Stimulated activated CD8-positive, alpha-beta memory T cell treated with anti-CD3 and anti-CD28 coated beads, Interleukin-7, amount 100 ng/mL, for 48 hours (primary cell): ENCODE data around the gene ULK1.
A peak's percentile ranks its signal among the peaks of the same experiment; 100 is the strongest.
"Not testable (repeated sequence)": the region's sequence is repeated elsewhere in the genome, so short reads cannot be mapped to it uniquely, and the experiment has no call there.

Experiments
- DNase-seq, 2 donors: peaks; one replicate each; pipeline ENCODE4 v3.0.0-alpha.2; 2020; ENCODE audit warnings: low read depth in 1 of 2; ENCODE audit errors: extremely low read depth in 1 of 2

Gene ULK1

DNA sequence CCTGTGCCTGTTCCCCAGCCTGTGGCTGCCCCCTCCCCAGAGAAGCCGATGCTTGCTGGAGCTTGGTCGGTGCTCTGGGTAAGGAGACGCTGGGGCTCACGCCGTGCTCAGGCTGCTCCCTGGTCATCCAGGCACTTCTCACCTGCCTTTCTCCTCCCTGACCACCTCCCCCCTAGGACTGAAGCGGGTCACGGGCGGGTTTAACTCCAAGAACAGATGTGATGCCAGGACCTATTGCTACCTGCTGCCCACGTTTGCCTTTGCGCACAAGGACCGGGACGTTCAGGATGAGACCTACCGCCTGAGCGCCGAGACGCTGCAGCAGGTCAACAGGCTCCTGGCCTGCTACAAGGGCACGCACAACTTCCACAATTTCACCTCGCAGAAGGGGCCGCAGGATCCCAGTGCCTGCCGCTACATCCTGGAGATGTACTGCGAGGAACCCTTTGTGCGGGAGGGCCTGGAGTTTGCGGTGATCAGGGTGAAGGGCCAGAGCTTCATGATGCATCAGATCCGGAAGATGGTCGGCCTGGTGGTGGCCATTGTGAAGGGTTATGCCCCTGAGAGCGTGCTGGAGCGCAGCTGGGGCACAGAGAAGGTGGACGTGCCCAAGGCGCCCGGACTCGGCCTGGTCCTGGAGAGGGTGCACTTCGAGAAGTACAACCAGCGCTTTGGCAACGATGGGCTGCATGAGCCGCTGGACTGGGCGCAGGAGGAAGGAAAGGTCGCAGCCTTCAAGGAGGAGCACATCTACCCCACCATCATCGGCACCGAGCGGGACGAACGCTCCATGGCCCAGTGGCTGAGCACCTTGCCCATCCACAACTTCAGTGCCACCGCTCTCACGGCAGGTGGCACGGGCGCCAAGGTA, 46.9 kb downstream of the ULK1 start:
- DNase-seq: no peak

DNA sequence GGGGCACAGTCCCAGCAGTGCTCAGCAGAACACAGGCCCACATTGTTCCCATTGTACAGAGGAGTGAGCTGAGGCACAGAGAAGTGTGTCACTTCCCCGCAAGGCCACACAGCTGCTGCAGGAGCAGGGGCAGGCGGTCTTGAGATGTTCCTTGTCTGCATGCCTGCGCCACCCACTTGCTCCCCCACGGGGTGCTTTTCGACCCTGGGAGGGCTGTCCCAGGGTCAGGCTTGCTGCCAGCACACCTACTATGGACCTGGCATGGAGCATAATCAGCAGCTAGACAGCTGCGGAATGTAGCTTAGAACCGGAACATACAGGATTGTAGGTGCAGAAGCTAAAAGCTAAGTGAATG, 47.5 kb downstream of the ULK1 start:
- no peak for DNase-seq

DNA sequence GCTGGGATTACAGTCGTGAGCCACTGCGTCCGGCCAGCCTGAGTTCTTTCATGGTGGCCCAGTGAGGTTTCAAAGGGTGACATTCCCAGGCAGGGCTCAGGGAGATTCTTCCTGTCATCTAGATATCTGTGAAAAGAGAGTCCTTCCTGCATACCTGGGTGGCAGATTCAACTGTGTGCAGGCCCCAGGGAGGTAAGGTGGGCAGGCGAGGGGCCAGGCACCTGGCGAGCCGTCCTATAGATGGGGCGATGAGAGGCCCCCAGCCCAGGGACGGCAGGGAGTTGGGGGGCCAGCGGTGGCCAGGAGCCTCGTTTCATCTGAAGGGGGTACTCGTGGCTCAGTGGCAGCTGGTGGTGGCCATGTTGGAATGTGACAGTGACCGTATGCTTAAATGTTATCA, 48.2 kb downstream of the ULK1 start:
- DNase-seq: no peak

DNA sequence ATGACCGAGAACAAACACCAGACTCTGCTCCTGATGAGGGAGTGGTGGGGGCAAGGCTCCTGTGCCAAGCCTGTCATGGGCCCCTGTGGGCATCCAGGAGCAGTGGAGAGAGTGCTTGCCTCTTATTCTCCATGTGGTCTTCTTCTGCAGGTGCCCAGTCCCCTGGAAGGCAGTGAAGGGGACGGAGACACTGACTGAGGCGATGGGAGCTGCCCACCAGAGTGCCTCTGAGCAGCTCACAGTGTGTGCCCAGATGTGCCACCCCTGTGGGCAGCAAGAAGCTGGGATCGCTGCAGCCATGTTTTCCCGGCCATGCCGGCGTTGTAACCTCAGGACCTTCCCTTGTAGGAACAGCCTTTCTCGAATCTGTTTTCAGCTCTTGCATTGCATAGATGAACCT, 49.0 kb downstream of the ULK1 start:
- no peak for DNase-seq

DNA sequence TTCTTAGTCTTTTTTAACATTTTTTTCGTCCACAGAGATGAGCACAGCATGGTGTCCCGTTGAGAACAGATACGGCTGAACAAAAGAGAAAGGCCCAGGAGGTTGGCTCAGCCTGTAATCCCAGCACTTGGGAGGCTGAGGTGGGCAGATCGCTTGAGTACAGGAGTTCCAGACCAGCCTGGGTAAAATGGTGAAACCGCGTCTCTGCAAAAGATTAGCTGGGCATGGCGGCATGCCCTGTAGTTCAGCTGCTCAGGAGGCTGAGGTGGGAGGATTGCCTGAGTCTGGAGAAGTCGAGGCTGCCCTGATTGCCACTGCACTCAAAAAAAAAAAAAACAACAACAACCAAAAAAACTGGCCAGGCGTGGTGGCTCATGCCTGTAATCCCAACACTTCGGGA, 49.5 kb downstream of the ULK1 start:
- DNase-seq: no peak

DNA sequence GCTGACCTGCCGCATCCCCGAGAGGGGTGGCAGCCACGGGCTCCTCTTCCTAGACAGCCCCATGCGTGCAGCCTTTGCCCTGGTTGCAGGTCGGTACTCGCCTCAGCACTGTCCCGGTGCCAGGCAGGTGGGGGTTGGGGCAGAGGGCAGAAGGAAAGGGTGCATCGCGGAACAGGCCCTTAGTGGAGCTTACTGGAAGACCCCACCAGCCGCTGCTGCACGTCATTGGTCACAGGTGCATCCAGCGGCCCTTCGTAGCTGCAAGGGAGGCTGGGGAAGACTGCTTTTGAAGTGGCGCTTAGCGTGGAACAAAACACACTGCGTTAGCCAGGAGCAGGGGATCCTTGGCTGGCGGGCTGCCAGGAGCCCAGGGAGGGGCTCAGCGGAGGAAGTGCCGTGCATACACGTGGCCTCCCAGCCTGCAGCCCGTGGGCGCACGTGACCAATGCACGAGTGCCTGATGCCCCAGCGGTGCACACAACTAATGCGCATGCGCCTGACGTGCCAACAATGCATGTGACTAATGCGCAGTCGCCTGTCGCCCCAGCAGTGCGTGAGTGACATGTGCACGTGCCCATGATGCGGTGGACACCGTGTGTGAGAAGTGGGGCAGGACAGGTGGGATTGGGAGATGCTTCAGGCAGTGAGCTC, 50.3 kb downstream of the ULK1 start:
- no peak for DNase-seq

DNA sequence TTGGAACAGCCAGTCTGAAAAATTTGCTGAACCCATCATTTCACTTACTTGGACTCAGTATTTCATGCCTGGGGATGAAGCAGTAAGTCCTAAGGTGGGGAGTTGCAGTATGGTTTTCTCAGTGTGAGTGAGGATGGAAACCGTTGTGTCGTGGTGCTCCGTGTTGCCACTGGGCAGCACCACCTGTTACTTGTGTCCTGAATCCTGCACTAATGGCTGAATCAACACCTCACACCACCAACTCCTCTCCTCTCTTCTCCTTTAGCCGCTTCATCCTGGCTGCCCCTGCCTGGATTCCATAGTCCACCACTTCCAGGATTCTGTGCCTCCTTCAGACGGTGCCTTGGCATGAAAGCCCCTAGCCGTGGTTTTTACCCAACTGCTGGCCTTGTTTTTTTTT, 52.3 kb downstream of the ULK1 start:
- DNase-seq: no peak

DNA sequence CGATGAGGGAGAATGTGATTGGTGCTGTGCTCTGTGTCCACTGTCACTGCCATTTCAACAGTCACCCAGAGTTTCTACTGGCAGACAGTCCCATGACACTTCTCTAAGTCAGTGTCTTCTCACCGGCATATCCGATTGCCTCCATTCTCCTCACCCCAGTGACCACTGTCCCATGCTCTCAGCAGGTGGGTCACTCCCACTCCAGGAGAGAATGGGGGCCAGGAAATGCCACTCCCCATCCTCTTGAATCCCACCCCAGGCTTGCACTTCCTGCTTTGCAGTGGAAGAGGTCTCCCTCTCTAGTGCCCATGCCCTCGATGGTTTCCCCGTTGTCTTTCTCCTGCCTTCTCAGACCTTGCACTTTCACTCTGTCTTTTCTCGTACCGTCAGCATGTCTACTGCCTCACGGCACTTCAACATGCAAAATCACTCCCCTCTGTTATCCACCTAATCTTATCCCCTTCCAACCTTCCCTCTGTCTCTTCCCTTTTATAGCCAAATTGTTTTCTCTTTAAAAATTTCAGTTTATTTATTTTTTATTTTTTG, 53.1 kb downstream of the ULK1 start:
- no peak for DNase-seq

DNA sequence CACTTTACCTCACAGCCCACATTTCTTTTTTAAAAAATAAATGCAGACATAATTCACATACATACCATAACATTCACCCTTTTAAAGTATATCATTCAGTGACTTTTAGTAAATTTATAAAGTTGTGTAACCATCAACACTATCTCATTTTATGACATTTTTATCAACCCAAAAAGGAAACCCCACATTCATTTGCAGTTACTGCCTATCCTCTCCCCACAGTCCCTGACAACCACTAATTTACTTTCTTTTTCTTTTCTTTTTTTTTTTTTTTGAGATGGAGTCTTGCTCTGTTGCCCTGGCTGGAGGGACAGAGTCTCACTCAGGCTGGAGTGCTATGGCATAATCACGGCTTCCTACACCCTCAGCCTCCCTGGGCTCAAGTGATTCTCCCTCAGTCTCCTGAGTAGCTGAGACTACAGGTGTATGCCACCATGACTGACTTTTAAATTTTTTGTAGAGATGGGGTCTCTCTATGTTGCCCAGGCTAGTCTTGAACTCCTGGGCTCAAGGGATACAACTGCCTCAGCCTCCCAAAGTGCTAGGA, 53.8 kb downstream of the ULK1 start:
- no peak for DNase-seq

DNA sequence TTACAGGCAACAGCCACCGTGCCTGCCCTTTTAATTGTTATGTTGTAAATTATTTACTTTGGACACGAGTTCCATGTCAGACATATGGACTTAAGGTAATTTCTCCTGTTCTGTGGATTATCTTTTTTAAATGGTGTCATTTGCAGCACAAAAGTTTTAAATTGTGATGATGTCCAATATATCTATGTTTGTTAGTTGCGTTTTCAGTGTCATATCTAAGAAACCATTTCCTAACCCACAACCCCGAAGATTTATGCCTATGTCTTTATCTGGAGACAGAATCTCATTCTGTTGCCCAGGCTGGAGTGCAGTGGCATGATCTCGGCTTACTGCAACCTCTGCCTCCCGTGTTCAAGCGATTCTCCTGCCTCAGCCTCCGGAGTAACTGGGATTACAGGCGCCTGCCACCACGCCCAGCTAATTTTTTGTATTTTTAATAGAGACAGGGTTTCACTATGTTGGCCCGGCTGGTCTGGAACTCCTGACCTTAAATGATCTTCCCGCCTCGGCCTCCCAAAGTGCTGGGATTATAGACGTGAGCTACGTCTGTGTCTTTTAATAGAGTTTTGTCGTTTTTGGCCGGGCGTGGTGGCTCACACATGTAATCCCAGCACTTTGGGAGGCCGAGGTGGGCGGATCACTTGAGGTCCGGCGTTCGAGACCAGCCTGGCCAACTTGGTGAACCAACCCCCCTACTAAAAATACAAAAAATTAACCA, 54.5 kb downstream of the ULK1 start:
- not testable (repeated sequence) for DNase-seq

DNA sequence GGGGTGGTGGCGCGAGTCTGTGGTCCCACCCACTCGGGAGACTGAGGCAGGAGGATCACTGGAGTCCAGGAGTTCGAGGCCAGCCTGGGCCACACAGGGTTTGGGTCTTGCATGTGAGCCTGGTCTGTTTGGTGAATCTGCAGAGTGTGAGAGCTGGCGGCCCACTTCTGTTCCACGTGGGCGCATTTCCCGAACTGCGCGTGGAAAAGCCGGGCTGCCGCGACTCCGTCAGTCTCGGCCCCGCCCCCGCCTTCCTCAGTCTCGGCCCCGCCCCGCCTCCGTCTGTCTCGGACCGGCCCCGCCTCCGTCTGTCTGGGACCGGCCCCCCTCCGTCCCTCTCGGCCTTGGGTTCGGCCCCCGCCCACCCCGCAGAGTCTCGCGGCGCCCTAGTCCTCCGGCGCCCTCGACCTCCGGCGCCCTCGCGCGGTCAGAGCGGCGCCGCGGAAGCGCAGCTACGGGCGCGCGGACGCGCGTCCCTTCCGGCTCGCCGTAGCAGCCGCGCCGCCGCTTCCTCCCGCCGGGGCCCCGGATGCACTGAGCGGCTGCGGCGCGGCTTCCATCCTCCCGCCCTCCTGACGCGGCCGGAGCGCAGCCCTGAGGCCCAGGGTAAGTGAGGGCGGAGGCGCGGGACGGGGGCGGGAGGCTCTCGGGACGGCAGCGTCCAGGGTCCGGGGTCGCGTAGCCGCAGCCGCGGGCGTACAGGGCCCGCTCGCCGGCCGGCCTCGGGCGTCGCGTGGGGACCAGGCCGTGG, 55.2 kb downstream of the ULK1 start, which contains the start of gene EP400:
Gene EP400 (plus strand): TSS at position 512 of the 751 bp plus-strand sequence. CDS start 10,678 bp downstream, outside the sequence.
- DNase-seq: peak; percentile 87 to 91

DNA sequence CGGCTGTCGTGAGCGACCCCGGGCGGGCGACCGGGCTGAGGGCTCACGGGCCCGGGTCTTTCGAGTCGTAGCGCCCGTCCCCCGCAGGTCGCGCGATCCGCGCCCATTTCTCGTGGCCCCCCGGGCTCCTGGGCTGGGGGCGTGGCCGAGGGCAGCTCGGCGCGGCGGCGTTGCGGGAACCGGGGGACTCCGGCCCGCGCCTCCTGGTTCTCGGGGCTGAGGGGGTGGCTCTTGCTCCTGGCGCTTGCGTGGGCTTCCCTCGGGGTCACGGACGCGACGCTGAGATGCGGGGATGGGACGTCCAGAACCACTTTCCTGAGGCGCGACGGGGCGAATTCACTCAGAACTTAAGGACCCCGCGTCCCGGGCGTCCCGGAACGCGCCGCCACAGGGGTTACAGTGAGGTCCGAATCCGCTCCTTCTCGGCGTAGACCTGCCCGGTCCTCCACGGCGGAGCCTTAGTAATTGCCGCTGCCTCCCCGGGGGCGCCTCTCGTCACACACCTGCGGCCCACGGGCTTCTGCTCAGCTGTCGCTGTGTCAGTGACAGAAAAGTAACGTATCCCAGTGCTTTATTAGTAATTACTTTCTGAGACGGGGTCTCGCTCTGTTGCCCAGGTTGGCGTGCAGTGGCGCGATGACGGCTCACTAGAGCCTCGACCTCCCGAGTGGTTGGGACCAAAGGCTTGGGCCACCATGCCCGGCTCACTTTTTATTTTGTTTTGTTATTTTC, 55.9 kb downstream of the ULK1 start:
- no peak for DNase-seq

DNA sequence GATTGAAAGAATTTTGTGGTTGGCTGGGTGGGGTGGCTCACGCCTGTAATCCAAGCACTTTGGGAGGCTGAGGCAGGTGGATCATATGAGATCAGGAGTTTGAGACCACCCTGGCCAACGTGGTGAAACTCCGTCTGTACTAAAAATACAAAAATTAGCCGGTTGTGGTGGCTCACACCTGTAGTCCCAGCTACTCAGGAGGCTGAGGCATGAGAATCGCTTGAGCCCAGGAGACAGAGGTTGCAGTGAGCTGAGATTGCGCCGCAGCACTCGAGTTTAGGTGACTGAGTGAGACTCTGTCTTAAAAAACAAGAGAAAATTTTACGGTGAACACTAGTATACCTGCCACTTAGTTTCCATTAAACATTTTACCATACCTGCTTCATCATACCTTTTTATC, 59.4 kb downstream of the ULK1 start:
- not testable (repeated sequence) for DNase-seq

DNA sequence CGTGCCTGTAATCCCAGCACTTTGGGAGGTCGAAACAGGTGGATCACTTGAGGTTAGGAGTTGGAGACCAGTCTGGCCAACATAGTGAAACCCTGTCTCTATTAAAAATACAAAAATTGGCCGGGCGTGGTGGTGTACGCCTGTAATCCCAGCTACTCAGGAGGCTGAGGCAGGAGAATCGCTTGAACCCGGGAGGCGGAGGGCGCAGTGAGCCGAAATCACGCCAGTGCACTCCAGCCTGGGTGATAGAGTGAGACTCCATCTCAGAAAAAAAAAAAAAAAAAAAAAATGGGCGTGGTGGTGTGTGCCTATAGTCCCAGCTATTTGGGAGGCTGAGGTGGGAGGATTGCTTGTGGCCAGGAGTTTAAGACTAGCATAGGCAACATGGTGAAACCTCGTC, 60.0 kb downstream of the ULK1 start:
- DNase-seq: not testable (repeated sequence)

DNA sequence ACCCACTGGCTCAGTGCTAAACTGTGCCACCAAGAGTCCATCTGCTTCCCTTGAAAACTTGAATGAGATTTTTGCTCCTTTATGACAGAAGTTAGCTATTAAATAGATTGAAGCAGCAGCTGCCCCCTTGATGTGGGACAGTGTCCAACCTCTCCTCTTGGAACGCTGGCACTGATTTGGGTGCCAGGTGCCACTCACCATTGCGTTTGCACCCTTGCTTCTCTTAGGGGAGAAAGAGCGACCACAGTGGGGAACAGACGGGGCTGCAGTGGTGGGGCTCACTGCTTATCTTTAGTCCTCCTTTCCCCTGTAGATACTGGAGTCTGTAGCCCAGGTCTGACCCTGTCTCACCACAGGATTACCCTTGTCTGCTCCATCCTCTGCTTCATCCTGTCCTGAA, 64.7 kb downstream of the ULK1 start:
- DNase-seq: no peak

DNA sequence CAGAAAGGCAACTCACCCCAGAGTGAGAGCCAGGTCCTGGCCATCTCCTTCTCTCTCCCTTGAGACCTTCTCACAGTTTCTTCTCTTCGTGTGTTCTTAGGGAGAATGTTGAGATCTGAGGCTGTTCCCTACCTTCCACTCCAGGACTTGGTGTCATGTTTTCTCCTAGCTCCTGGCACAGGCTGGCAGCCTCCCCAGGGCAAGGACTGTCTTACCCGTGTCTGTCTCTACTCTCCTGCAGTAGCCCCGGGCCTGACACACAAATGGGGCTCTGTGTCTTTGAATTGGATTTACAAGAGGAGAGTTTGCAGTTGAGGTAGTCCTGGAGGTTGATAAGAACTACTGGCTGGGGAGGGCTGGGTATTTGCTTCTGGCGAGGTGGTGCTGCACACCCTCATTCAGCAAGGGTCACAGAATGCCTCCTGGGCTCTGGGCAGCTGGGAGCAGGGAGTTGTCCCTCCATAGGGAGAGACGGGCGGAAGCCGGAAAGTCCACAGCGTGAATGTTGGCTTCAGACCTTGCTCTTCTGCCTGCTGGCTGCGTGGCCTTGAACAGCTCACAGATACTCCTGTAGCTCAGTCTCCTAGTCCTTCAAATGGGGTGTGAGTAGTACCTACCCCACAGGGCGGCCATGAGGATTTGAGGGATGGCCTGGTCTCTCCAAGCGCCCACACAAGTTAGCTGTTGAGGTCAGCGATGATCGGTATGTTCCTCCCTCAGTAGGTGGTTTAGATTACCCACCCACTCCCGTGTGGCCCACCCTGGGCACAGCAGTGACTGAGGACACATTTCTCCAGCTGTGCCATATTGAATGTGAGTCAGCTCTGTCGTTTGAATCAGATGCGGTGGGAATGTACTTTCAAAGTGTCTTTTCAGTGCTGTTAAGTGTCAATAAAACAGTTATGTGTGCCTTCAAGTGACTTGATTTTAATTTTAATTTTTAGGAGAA, 65.5 kb downstream of the ULK1 start:
- DNase-seq: no peak

DNA sequence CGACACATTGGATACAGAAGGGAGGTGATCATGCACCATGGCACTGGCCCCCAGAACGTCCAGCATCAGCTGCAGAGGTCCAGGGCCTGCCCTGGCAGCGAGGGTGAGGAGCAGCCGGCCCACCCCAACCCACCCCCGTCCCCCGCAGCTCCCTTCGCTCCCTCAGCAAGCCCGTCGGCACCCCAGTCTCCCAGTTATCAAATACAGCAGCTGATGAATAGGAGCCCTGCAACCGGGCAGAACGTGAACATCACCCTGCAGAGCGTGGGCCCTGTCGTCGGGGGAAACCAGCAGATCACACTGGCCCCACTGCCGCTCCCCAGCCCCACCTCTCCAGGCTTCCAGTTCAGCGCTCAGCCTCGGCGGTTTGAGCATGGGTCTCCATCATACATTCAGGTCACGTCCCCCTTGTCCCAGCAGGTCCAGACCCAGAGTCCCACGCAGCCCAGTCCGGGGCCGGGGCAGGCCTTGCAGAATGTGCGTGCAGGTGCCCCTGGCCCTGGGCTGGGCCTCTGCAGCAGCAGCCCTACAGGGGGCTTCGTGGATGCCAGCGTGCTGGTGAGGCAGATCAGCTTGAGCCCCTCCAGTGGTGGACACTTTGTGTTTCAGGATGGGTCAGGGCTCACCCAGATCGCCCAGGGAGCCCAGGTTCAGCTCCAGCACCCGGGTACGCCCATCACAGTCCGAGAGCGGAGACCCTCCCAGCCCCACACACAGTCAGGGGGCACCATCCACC, 66.3 kb downstream of the ULK1 start:
- not testable (repeated sequence) for DNase-seq

DNA sequence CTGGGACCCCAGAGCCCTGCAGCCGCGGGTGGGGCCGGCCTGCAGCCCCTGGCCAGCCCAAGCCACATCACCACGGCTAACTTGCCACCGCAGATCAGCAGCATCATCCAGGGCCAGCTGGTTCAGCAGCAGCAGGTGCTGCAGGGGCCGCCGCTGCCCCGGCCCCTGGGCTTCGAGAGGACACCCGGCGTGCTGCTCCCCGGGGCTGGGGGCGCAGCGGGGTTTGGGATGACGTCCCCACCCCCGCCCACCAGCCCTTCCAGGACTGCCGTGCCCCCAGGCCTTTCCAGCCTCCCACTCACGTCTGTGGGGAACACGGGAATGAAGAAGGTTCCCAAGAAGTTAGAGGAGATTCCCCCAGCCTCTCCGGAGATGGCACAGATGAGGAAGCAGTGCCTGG, 66.9 kb downstream of the ULK1 start:
- DNase-seq: not testable (repeated sequence)
